ENCODE results near the gene KCNE1.

The KCNE1 gene

GRCh38 chr21:34513129-34513675 lies 1.2 kb upstream of the KCNE1 start:
- H3K9ac ChIP-seq (ENCODE audit: low read depth, low read length) = no peak overlapping the region
- TF ChIP-seq CTCF (IDR thresholded peaks at IDR 0.05; ENCODE audit: borderline replicate concordance, extremely low read depth, low read length, poor library complexity, severe bottlenecking) (no peak), EZH2 (IDR thresholded peaks at IDR 0.05; ENCODE audit: borderline replicate concordance, low read depth, low read length, severe bottlenecking) (no peak)
- H3K4me2 ChIP-seq (ENCODE audit: insufficient read depth, low read length) = no peak overlapping the region
- no peaks in the 10 kb centered on the region for H4K20me1 ChIP-seq (ENCODE audit: insufficient read depth, low read length)
- peaks cover 32% of the 10 kb centered on the region for H3K36me3 ChIP-seq (ENCODE audit: insufficient read depth, low read length)
- ATAC-seq (ENCODE audit: insufficient read depth, low read depth) (no peak), DNase-seq (no peak)
- H3K4me1 ChIP-seq (ENCODE audit: insufficient read depth, low read length) = no peaks in the 10 kb centered on the region
- no peak overlapping the region for H2AFZ ChIP-seq (ENCODE audit: low read depth, low read length)
- H3K79me2 ChIP-seq (ENCODE audit: insufficient read depth, low read length) = no peaks in the 10 kb centered on the region
- H3K27me3 ChIP-seq (ENCODE audit: insufficient read depth, low read length, poor library complexity) = no peaks in the 10 kb centered on the region
- no peaks in the 10 kb centered on the region for H3K9me3 ChIP-seq (ENCODE audit: insufficient read depth, low read length, severe bottlenecking)
- H3K27ac ChIP-seq (ENCODE audit: low read length) = no peak overlapping the region
- no peak overlapping the region for H3K4me3 ChIP-seq (ENCODE audit: low read depth in 1 of 2, low read length in 2 of 2)

- ATAC-seq (ENCODE audit: insufficient read depth, low read depth) = no peak
Measured at GRCh38 chr21:34511181-34511580, 829 bp downstream of the KCNE1 start.

GRCh38 chr21:34510148-34511142 lies 1.6 kb downstream of the KCNE1 start:
- Histone ChIP-seq H3K4me2 (ENCODE audit: insufficient read depth, low read length) (no peak overlapping the region), H3K4me3 (ENCODE audit: low read depth in 1 of 2, low read length in 2 of 2) (no peak overlapping the region), H3K27me3 (ENCODE audit: insufficient read depth, low read length, poor library complexity) (no peaks in the 10 kb centered on the region), H3K9ac (ENCODE audit: low read depth, low read length) (no peak overlapping the region), H4K20me1 (ENCODE audit: insufficient read depth, low read length) (no peaks in the 10 kb centered on the region), H3K79me2 (ENCODE audit: insufficient read depth, low read length) (no peaks in the 10 kb centered on the region), H3K27ac (ENCODE audit: low read length) (no peak overlapping the region), H2AFZ (ENCODE audit: low read depth, low read length) (no peak overlapping the region), H3K4me1 (ENCODE audit: insufficient read depth, low read length) (no peaks in the 10 kb centered on the region), H3K9me3 (ENCODE audit: insufficient read depth, low read length, severe bottlenecking) (no peaks in the 10 kb centered on the region), H3K36me3 (ENCODE audit: insufficient read depth, low read length) (peaks cover 9% of the 10 kb centered on the region; the same call in 1 of the 2 replicates)
- TF ChIP-seq EZH2 (IDR thresholded peaks at IDR 0.05; ENCODE audit: borderline replicate concordance, low read depth, low read length, severe bottlenecking) (no peak), CTCF (IDR thresholded peaks at IDR 0.05; ENCODE audit: borderline replicate concordance, extremely low read depth, low read length, poor library complexity, severe bottlenecking) (peak; percentile 72)
- DNase-seq = peak; percentile 58
- peak; percentile 82 for ATAC-seq (ENCODE audit: insufficient read depth, low read depth)

More at GRCh38 chr21:34511181-34511580, 829 bp downstream of the KCNE1 start:
- no peak overlapping the region for H3K4me3 ChIP-seq (ENCODE audit: low read depth in 1 of 2, low read length in 2 of 2)
- H2AFZ ChIP-seq (ENCODE audit: low read depth, low read length) = no peak overlapping the region
- H3K4me1 ChIP-seq (ENCODE audit: insufficient read depth, low read length) = no peaks in the 10 kb centered on the region
- no peaks in the 10 kb centered on the region for H3K9me3 ChIP-seq (ENCODE audit: insufficient read depth, low read length, severe bottlenecking)
- H3K36me3 ChIP-seq (ENCODE audit: insufficient read depth, low read length) = peaks cover 15% of the 10 kb centered on the region; the same call in 1 of the 2 replicates
- TF ChIP-seq CTCF (IDR thresholded peaks at IDR 0.05; ENCODE audit: borderline replicate concordance, extremely low read depth, low read length, poor library complexity, severe bottlenecking) (no peak), EZH2 (IDR thresholded peaks at IDR 0.05; ENCODE audit: borderline replicate concordance, low read depth, low read length, severe bottlenecking) (no peak)
- DNase-seq = no peak
- H3K79me2 ChIP-seq (ENCODE audit: insufficient read depth, low read length) = no peaks in the 10 kb centered on the region
- H3K9ac ChIP-seq (ENCODE audit: low read depth, low read length) = no peak overlapping the region
- H4K20me1 ChIP-seq (ENCODE audit: insufficient read depth, low read length) = no peaks in the 10 kb centered on the region
- H3K4me2 ChIP-seq (ENCODE audit: insufficient read depth, low read length) = no peak overlapping the region
- no peak overlapping the region for H3K27ac ChIP-seq (ENCODE audit: low read length)
- H3K27me3 ChIP-seq (ENCODE audit: insufficient read depth, low read length, poor library complexity) = no peaks in the 10 kb centered on the region

Measured in DND-41 (cell line).